ENCODE measurements around the gene EOGT. TPM values are rescaled to one million over a fixed set of nuclear protein-coding genes. Genes with fewer than 3 reads are reported as not detected.

The EOGT gene
- total RNA-seq, 1 donor from 2014 or later = 8.4 TPM

DNA sequence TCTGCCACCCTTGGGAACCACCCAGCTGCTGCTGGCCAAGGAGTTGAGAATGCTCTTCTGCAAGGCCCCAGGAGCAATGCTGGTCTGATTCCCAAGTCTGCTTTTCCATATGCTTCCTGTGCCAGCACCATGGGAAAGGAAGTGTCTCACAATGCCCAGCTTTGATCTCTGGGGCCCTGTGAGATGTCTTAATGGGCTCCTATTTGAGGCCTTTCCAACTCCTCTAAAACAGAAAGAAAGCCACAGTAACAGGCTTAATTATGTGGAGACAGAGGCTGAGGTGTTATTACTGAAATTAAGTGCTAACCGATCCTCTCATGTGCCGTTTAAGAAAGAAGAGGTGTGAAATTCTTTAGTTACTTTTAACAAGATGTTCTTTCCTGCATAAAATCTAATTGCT is 4.5 kb downstream of the EOGT start:
- no peak overlapping the region for H3K27ac Mint-ChIP-seq
- H3K36me3 Mint-ChIP-seq = peaks cover 11% of the 10 kb centered on the region

GRCh38 chr3:69005791-69006482 is 7.5 kb downstream of the EOGT start:
- Mint-ChIP-seq H3K9me3 (no peaks in the 10 kb centered on the region), H3K27ac (no peak overlapping the region), H3K27me3 (no peaks in the 10 kb centered on the region), H3K4me3 (no peak overlapping the region), H3K36me3 (peaks cover 18% of the 10 kb centered on the region), H3K4me1 (ENCODE audit: unreplicated experiment) (peaks cover 4% of the 10 kb centered on the region)
- no peak for DNase-seq (ENCODE audit: extremely low spot score, unreplicated experiment)
- TF ChIP-seq, protein P1, sequence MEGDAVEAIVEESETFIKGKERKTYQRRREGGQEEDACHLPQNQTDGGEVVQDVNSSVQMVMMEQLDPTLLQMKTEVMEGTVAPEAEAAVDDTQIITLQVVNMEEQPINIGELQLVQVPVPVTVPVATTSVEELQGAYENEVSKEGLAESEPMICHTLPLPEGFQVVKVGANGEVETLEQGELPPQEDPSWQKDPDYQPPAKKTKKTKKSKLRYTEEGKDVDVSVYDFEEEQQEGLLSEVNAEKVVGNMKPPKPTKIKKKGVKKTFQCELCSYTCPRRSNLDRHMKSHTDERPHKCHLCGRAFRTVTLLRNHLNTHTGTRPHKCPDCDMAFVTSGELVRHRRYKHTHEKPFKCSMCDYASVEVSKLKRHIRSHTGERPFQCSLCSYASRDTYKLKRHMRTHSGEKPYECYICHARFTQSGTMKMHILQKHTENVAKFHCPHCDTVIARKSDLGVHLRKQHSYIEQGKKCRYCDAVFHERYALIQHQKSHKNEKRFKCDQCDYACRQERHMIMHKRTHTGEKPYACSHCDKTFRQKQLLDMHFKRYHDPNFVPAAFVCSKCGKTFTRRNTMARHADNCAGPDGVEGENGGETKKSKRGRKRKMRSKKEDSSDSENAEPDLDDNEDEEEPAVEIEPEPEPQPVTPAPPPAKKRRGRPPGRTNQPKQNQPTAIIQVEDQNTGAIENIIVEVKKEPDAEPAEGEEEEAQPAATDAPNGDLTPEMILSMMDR (conservative IDR thresholded peaks at IDR 0.05) = no peak

More for the DNA sequence above, 4.5 kb downstream of the EOGT start:
- Mint-ChIP-seq H3K4me3 (no peak overlapping the region), H3K9me3 (no peaks in the 10 kb centered on the region), H3K27me3 (peaks cover 7% of the 10 kb centered on the region), H3K4me1 (ENCODE audit: unreplicated experiment) (peaks cover 15% of the 10 kb centered on the region)
- TF ChIP-seq, protein P1 (conservative IDR thresholded peaks at IDR 0.05) = no peak
- no peak for DNase-seq (ENCODE audit: extremely low spot score, unreplicated experiment)

DNA sequence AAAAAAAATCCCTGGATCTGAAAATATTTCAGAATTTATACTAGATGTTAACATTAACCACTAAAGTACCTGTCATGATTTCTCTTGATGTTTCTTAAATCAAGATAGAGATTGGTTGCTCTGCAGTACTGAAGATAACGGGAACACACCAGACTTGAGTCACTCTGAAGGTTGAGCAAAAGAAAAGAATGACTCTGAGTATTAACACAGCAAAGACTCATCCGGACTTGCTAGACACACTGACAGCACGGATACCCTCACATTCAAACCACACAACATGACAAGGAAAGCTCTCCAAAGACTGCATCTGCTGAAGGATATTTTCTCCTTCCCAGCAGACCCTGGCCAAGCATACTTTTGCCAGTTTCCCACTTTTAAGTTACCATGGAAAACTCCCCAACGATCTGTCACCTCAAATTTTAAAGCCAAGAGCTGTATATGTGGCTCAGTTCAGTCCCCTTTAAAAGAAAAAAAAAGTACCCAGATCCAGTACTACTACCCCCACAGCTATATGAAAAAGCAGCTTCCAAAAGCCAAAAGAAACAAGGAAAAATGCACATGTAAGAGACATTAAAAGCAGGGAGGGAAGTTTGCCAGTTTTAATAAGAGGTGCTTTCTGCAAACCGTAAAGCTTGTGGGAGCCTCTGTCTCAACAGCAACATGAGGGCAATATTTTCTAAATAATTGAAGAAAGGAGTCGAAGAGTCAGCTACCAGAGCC is 8.3 kb downstream of the EOGT start:
- DNase-seq (ENCODE audit: extremely low spot score, unreplicated experiment) = no peak
- TF ChIP-seq, protein P1 (conservative IDR thresholded peaks at IDR 0.05) = no peak
- Mint-ChIP-seq H3K27me3 (no peaks in the 10 kb centered on the region), H3K4me3 (no peak overlapping the region), H3K9me3 (no peaks in the 10 kb centered on the region), H3K36me3 (peaks cover 18% of the 10 kb centered on the region), H3K27ac (no peak overlapping the region), H3K4me1 (ENCODE audit: unreplicated experiment) (peaks cover 4% of the 10 kb centered on the region)

GRCh38 chr3:69004138-69004537 is 9.3 kb downstream of the EOGT start:
- TF ChIP-seq, protein P1 (conservative IDR thresholded peaks at IDR 0.05) = no peak
- Mint-ChIP-seq H3K4me1 (ENCODE audit: unreplicated experiment) (no peaks in the 10 kb centered on the region), H3K9me3 (no peaks in the 10 kb centered on the region), H3K27ac (no peak overlapping the region), H3K4me3 (no peak overlapping the region), H3K27me3 (no peaks in the 10 kb centered on the region), H3K36me3 (peaks cover 18% of the 10 kb centered on the region)
- no peak for DNase-seq (ENCODE audit: extremely low spot score, unreplicated experiment)

DNA sequence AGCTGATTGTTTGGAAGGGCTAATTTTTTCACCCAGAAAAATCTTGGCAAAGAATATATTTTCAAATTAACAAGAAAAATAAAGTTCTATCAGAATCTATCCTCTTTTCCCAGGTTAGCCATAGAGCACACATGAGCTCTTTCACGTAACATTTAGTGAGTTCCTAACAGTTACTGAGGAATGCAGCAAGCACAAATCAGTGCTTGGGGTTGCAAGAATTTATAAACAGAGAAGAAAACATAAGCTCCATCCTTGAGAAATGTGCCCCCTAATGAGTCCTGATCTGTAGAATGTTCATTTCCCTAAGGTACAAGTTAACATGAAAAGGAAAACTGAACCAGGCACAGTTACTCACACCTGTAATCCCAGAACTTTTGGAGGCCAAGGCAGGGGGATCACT is 13.9 kb downstream of the EOGT start:
- peaks cover 13% of the 10 kb centered on the region for H3K36me3 Mint-ChIP-seq
- DNase-seq (ENCODE audit: extremely low spot score, unreplicated experiment) = no peak
- H3K4me3 Mint-ChIP-seq = no peak overlapping the region
- H3K27ac Mint-ChIP-seq = no peak overlapping the region
- TF ChIP-seq, protein P1 (conservative IDR thresholded peaks at IDR 0.05) = no peak
- H3K9me3 Mint-ChIP-seq = no peaks in the 10 kb centered on the region
- no peaks in the 10 kb centered on the region for H3K27me3 Mint-ChIP-seq
- H3K4me1 Mint-ChIP-seq (ENCODE audit: unreplicated experiment) = no peaks in the 10 kb centered on the region
